HG03571 (cell line): Measurements from ENCODE around the gene CD200R1L.

Experiments used
- ATAC-seq: cut with Tn5 transposase; IDR thresholded peaks from one replicate; pipeline ENCODE4 v1.9.1; 2021; ENCODE audit not compliant: unreplicated experiment

The CD200R1L gene

DNA sequence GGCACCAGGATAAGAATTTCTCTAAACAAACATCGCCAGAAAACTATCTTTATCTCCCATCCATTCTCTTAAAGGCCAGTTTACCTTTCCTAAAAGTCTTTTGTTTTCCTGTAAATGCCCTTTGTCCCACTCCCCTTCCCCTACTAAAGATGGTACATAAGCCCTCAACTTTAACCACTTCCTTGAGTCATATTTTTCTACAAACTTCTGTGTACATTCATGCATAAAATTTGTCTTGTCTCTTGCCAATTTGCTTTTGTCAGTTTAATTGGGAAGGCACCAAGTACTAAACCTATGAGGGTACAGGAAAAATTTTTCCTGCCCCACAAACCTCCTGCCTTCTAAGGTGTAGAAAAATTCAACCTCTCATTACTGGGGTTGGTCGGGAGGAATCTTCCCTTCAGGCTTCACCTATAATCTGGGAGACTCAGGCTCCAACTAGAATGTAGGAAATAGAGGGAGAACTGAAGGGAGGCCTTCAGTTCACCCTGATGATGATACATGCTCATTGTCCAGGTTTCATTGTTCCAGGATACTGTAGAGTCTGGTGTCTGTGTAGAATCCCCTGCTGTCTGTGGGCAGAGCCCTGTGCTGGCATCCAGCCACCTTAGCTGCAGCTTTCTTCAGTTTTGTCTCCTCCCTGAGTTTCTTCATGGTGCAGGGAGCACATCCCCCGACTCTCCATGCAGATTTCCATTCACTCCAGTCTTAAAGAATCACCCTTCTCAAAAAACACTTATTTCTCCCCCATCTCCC lies 53.2 kb downstream of the CD200R1L start:
- ATAC-seq: no peak

DNA sequence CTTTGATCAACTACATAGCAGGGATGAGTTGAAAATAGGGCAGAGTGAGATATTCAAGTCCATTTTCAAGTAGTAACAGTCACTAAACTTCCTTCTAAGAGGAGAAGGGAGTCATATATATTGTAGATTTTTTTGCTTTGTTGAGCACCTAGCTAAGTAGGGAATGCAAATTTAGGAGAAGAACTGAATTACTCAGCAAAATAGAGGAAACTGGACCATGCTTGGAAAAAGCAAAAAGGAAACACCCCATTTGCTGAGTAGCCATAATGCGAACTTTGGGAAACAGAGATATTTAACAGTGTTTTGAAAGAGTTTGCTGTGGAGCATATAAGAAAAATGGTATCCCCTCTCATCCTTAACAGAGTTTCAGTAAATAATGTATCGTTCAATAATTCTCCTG lies 54.9 kb downstream of the CD200R1L start:
- no peak for ATAC-seq

DNA sequence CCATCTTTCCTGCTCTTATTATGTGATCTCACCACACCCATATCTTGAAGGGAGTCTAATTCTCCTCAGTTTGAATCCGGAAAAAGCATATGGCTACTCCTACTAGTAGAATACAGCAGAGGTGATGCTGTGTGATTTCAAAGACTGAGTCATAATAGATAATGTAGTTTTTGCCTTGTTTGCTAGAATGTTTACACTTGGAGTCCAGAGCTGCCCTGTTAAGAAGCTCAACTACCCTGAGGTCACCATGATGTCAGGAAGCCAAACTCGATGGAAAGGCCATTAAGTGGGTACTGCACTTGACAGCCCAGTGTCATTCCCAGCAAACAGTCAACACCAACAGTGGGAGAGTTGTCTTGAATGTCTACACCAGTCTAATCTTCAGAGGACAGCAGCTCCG lies 56.9 kb downstream of the CD200R1L start:
- ATAC-seq: no peak

DNA sequence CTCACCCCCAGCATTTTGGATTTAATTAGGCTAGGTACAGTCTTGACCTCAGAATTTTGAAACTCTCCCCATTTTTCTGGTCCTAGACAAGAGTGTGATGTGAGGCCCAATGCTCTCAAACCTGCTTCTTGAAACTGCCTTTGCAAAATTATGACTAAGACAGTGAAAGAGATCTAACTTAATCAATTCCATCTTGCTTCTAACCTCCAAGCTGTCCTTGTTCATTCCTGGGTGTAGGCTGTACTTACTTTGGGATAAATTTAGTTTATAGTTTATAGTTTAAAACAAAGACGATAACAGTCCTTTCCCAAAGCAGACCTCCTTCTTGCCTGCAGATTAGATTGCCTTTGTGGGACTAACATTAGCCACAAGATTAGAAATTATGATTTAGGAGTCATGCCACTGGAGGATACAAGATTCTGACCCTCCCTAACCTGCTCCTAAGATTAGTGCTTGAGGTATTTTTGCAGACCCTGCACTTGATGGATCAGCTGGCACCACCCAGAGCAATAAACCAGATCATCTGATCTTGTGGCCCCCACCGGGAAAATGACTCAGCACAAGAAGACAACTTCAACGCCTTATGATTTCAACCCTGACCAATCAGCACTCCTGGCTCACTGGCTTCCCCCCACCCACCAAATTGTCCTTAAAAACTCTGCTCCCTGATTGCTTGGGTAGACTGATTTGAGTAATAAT lies 59.6 kb downstream of the CD200R1L start:
- no peak for ATAC-seq

DNA sequence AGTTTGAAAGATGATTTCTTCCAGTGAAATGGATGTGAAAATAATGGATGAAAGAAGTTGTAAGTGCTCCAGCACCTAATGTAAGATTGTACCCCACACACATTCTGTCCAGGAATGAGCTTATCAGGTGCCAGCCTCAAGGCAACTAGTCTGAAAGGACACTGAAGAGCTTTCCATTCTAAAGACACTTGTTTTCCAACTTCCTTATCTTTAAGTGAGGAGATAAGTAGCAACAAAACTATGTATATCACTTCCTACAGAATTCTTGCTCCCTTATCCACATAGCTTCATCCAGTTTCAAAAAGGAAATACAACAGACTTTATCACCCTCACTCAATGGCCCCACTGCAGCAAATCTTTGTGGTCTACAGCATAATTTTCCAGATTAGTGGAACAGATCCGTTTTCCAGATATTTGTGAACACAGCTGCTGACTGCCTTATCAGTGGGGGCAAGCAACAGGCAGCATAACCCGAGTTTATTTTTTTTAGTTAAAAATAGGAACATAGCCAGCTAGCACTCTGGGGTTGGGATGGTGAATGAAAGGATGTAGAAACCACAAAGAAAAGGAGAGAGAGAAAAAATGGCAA lies 60.6 kb downstream of the CD200R1L start:
- ATAC-seq: no peak

DNA sequence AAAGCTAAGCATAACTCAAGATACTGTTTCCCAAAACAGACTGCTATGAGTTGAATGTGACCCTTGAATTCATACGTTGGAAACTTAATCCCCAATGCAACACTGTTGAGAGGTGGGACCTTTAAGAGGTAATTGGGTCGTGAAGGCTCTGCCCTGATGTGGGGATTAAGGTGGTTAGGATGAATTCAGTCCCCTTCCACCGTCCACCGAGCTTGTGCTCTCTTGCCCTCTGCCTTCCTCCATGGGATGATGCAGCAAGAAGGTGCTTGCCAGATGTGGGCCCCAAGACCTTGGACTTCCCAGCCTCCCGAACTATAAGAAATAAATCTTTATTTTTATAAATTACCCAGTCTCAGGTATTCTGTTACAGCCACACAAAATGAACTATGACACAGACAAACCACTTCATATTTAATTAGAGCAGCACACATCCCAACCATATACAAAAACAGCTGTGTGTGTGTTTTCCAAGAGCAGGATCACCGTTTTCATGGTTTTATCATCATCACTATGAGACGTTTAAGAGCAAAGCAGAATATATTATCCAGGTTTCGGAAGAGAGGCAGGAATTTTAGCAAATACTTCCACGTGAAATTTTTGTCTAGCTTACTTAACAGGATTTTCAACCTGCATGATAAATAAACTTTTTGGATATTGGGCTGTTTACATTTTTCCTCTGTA lies 61.2 kb downstream of the CD200R1L start:
- no peak for ATAC-seq

DNA sequence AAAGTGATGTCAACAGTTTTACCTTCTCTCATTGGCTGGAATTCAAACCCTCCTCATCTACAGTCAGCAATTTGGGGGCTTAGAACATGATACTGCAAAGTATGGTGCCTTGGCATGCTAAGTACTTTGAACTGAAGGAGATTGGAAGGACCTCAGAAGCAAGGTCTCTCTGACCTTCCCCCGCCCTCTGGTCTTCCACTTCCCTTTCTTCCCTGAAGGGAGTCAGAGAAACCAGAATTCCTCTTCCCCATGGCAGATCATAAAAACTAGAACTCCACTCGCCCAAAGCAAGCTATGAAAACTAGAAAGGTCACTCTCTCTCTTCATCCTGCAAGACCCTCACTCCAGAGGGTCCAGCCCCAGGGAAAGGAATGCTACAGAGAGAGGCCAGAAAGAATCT lies 64.2 kb downstream of the CD200R1L start:
- ATAC-seq: no peak

DNA sequence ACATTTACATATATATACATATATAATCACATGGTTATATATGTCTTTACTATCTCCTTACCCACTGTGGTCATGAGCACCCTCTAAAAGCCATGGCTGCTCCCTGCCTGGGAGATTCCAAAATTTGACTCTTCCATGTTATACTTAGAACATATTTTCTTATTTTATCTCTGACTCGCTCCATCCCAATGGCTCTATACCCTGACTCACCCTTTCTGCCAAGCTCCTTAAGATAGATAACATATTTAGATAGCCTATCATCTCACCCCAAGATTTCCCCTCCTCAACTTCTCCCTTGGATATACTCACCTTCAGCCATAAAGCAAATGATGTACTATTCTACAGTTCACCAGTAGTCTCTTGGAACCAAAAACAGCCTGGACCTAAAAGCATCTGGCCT lies 65.1 kb downstream of the CD200R1L start:
- ATAC-seq: no peak

DNA sequence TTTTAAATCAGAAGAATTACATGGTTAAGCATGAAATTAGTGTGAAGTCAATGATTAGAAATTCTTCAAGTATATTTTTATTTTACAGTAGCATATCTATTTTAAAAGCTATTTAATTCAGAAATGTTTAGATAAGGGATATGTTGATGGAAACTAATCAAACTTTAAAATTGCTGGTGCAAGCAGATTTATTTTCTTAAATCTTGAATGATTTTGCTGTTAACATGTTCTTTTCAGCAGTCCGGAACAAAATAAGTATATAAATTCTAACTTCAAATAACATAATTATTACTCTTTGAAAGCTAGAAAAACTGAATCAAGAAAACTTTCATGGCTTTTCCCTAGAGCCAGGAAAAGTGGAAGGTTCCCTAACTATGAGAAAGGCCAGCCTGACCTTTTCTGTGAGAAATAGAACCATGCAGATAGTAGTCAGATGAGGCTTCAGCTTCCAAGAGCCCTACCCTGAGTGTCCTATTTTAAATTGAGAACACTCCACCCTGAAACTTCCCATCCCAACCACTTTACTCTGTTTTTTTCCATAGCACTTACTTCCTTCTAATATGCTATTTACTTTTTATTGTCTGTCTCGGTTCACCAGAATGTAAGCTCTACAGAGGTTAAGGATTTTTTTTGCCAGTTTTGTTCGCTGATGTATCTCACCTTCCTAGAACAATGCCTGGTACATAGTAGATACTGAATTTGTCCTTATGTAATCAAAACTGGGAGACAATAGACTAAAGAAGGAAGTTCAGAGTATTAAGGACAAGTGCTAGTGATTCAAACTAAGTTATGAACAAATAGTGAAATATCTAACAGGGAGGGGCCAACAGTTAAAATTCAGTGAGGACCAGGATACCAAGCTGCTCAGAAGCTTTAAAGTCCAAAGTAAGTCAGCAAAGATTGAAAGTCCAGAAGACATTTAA lies 66.8 kb downstream of the CD200R1L start:
- no peak for ATAC-seq

DNA sequence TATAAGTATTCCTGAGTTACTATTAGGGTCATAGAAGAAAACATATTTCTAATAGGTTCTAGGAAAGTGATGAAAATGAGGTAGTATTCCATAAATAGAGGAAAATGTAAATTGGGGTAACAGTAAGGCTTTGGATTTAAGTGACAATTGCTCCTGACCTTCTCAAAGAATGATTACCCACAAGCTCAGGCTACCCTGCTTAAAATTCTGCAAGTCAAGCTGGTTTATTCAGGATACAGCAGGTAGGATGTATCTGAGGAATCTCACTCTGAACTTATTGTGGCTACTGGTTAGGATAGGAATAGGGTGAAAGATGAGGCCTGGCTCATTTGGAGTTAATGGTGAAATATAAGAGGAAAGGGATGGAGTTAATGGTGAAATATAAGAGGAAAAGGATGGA lies 67.7 kb downstream of the CD200R1L start:
- no peak for ATAC-seq

DNA sequence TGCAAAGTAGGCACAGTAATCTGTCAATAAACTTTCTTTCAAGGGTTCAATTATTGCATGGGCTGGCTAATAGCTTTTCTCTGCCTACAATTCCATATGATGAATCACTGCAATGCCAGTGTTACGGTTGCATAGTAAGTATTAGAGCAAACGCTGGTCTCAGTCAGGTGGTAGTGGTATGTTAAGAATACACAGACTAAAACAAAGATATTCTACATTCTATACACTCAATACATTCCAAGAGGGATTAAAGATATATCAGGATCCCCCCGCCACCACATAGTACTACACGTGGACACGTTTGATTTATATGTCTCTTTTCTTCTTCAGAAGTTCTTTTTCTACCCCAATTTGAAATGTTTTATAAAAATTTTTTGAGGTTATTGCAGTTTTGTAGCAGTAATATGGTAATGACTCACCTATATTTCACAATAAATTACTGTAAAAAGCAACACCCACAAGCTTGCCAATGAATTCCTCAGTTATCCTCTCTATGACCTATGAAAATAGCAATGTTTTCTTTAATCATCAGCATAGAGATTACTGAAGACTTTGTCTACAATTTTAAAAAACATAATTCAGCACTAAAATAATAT lies 68.2 kb downstream of the CD200R1L start:
- no peak for ATAC-seq

DNA sequence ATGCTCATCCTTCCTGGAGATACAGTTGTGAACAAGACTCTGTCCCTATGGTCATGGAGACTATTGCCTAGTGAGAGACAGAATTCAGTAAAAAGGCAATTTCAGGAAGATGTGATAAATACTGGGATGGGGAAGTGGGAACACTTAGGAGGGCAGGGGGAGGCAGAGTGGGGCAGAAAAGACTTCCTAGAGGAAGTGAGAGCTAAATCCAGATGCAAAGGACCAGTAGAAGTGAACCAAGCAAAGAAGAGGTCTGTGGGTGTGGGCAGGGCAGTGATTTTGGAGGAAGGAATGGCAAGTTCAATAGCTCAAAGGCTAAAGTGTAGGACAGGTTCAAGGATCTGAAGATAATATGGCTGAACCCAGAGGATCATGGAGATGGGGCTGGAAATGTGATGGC lies 68.9 kb downstream of the CD200R1L start:
- ATAC-seq: no peak

DNA sequence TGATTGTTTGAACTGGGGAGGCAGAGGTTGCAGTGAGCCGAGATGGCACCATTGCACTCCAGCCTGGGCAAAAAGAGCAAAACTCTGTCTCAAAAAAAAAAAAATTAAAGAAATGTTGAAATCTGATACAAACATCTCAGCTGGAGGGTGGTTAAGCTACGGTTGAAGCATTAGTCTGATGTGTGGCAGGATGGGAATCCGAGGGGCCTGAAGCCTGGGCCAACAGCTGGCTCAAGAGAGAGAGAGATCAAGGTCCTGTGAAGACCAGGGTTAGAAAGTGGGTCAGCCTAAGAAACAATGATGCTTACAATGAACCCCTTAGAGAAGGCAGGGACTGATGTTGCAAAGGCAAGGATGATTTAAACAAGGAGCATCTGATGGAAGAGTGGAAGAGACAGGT lies 69.8 kb downstream of the CD200R1L start:
- no peak for ATAC-seq

DNA sequence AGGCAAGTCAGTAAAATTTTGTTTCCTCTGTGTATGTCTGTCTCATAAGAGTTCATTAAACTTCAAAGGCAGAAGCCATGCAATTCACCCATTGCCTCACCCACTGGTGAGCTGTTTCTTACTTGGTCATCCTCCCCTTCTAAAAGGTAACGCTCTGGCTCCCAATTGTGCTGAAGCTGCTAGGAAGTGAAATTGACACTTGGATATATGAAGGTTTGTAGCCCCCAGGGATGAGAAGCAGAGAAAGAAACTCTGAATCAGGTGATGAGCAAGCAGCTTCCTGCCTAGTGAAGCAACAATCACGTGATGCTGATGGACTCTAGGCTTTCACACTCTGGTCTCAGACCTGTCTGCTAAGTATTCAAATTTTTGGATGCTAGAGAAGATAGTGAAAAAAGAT lies 70.7 kb downstream of the CD200R1L start:
- ATAC-seq: no peak

DNA sequence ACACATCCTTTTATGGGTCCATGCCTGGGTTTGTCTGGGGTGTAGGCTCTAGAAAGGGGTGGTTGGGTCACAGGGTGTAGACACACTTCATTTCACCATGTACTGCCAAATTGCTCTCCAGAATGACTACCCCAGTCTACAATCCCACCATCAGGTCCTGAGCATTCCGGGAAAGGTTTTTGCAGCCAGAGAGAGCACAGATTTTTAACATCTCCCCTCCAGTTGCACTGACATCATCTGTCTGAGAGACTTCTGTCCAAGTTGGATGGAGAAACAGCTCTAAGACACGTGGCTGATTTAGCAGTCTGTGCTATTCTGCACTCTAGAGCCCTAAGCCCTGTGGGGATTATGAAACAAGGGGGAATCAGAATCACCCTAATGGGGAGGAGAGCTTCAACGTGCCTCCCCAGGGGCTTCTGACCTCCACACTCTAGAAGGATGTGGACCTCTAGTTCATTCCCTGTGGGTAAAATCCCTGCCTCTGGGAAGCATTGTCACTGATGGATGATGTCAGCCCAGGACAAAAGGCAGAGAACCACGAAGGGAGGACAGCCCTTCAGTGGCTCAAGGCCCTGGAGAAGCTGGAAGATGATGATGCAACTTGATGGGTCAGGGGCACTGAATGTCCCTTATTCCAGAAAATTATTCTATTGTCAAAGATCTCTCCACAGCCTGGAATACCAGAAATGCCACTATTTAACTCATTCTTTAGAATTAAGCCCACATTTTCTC lies 71.5 kb downstream of the CD200R1L start:
- no peak for ATAC-seq

DNA sequence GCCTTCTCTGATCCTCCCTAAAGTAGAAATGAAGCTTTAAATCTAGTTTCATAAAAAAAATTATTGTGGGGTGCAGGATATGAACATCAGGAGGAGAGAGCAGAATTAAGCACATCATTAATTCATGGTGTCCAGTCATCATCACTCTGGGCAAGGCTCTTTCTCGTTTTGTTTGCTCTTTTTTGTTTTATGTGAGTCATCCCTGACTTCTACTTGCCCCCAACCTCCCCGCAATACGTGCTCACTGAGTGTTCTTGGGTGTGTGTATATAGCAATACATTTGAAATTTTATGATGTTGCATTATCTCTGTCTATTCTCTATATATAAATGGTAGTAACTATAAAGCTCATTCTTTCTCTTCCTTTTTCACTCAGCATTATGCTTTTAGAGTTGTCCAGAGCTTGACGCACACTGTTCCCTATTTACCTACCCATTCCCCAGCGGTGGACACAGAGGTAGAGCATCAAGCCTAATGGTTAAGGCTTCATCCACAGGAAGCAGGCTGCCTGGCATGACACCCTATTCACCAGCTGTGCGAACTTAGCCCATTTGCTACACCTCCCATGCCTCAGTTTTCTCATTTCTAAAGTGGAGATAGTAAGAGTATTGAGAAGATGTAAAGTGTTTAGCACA lies 72.3 kb downstream of the CD200R1L start:
- ATAC-seq: no peak

DNA sequence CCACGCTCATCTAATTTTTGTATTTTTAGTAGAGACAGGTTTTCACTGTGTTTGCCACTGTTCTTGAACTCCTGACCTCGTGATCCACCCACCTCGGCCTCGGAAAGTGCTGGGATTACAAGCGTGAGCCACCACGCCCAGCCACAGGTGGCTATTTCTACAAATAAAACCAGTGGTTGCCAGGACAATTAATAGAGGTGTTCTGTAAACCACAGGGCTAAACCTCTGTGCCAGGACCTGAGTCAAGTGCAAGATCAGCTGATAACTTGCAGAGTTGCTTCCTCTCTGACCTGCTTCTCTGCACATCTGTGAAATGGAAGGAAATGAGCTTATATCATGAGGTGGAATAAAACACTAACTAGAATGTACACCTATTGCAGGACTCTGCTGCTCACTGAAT lies 72.8 kb downstream of the CD200R1L start:
- no peak for ATAC-seq

DNA sequence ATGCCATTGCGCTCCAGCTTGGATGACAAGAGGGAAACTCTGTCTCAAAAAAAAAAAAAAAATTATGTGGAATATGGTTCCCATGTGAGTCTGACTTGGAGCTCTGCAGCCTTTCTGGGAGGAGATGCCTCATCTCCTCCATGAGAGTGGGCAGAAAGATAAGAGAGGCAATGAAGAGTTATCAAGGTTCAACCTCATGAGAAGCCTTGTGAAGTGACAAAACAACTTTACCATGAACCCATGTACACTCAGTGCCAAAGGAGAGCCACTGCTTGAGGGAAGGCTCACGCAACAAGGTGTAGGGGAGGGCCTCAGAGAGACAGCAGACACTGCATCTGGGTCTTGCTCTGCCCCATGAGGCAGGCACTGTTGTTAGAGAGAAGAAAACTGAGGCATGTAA lies 75.7 kb downstream of the CD200R1L start:
- ATAC-seq: no peak

DNA sequence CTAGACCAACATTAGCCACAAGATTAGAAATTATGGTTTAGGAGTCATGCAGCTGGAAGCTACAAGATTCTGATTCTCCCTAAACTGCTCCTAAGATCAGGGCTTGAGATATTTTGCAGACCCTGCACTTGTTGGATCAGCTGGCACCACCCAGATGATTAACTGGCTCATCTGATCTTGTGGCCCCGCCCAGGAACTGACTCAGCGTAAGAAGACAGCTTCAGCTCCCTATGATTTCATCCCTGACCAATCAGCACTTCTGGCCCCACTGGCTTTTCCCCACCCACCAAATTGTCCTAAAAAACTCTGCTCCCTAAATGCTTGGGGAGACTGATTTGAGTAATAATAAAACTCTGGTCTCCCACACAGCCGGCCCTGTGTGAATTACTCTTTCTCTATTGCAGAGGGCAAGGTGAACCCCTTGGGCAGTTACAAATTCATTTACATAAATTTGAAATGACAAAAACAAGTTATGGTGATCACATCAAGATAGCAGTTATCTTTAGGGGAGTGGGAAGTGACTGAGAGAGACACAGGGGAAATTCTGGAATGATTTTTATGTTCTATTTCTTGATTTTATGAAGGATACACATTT lies 76.5 kb downstream of the CD200R1L start:
- ATAC-seq: no peak
